Tibial artery (tissue), 4 donors: ENCODE measurements around the gene MRPS27.

Experiments
- DNase-seq, 2 donors: peaks; one replicate each; pipeline ENCODE4 v3.0.0-alpha.2; 2019
- H3K27ac ChIP-seq, 2 donors: fragments of 200-600 bp; sonication (generic) in 1 of 2; 1 replicate in 1 of 2; 2 replicates in 1 of 2; pipeline ENCODE4 v1.5.1; 2018 to 2019; ENCODE audit warnings: mild to moderate bottlenecking in 1 of 2
- H3K27me3 ChIP-seq, 2 donors: fragments of 200-600 bp; sonication (generic) in 1 of 2; one replicate each; pipeline versions ENCODE4 v1.5.1 to v1.6.0; 2016 to 2019
- H3K36me3 ChIP-seq, 3 donors: fragments of 200-600 bp; sonication (generic) in 2 of 3; one replicate each; pipeline ENCODE4 v1.5.1; 2016 to 2019; ENCODE audit warnings: mild to moderate bottlenecking in 2 of 3
- H3K4me1 ChIP-seq, 4 donors: fragments of 200-600 bp; sonication (generic) in 2 of 4; 1 replicate in 3 of 4; 2 replicates in 1 of 4; pipeline ENCODE4 v1.5.1; 2016 to 2019
- H3K4me3 ChIP-seq, 2 donors: fragments of 200-600 bp; sonication (generic) in 1 of 2; 1 replicate in 1 of 2; 2 replicates in 1 of 2; pipeline ENCODE4 v1.5.1; 2018 to 2019; ENCODE audit warnings: mild to moderate bottlenecking in 2 of 2
- H3K9me3 ChIP-seq, 3 donors: fragments of 200-600 bp; sonication (generic) in 1 of 3; one replicate each; pipeline ENCODE4 v1.5.1; 2016 to 2019
- intact Hi-C: fragments of 100-400 bp; cut with DNase I; formaldehyde crosslinking; loops from one replicate; pipeline ENCODE4 v1.15.0; 2023; ENCODE audit warnings: low total_unique reads
- TF ChIP-seq, protein P1 (sequence below), 2 experiments: fragments of 200-600 bp in 1 of 2; fragments of 450-650 bp in 1 of 2; IDR thresholded peaks; one replicate each; pipeline ENCODE4 v1.5.1; 2017 to 2019; ENCODE audit warnings: antibody characterized with exemption in 2 of 2, mild to moderate bottlenecking in 1 of 2, moderate library complexity in 1 of 2

Gene MRPS27

DNA sequence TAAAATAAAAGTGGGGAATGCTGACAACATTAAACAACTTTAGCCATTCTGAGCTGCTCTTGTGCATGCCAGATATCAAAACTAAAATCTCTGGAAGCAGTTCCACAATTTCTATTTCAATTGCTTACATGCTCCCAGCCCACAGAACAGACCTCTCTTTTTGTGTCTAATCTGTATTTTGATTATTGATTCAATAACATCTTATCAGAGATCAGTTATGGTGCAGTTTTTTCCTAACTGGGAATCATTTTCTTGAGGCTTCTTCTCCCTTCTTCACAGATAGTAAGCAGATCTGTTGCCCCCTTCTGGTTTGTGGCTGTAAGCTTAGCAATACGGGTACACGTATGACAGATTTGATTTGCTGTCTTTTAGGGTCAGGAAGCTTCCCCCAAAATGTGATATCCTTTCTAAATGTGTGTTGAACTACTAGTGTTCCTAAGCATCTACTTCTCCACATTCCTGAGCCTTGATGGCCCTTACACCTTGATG is 39.4 kb downstream of the MRPS27 start:
- DNase-seq, result peak in 1 of 2 donors; percentile 24
- Histone ChIP-seq H3K9me3 (no peaks in the 10 kb centered on the region), H3K4me3 (no peak overlapping the region), H3K4me1 (peaks cover 0 to 51% (median 30%) of the 10 kb centered on the region in 4 donors), H3K36me3 (no peaks in the 10 kb centered on the region), H3K27ac (peak overlapping the region; percentile 72 to 76), H3K27me3 (no peaks in the 10 kb centered on the region)
- TF ChIP-seq, protein P1, sequence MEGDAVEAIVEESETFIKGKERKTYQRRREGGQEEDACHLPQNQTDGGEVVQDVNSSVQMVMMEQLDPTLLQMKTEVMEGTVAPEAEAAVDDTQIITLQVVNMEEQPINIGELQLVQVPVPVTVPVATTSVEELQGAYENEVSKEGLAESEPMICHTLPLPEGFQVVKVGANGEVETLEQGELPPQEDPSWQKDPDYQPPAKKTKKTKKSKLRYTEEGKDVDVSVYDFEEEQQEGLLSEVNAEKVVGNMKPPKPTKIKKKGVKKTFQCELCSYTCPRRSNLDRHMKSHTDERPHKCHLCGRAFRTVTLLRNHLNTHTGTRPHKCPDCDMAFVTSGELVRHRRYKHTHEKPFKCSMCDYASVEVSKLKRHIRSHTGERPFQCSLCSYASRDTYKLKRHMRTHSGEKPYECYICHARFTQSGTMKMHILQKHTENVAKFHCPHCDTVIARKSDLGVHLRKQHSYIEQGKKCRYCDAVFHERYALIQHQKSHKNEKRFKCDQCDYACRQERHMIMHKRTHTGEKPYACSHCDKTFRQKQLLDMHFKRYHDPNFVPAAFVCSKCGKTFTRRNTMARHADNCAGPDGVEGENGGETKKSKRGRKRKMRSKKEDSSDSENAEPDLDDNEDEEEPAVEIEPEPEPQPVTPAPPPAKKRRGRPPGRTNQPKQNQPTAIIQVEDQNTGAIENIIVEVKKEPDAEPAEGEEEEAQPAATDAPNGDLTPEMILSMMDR (IDR thresholded peaks at IDR 0.05), result peak; percentile 37 to 55
- intact Hi-C loops, result no loop called here

DNA sequence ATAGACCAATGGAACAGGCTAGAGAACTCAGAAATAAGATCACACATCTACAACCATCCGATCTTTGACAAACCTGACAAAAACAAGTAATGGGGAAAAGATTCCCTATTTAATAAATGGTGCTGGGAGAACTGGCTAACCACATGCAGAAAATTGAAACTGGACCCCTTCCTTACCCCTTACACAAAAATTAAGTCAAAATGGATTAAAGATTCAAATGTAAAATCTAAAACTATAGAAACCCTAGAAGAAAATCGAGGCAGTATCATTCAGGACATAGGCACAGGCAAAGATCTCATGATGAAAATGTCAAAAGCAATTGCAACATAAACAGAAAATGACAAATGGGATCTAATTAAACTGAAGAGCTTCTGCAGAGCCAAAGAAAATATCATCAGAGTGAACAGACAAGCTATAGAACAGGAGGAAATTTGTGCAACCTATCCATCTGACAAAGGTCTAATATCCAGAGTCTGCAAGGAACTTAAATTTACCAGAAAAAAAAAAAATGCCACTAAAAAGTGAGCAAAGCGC is 43.8 kb downstream of the MRPS27 start:
- H3K9me3 ChIP-seq, result no peaks in the 10 kb centered on the region
- intact Hi-C loops, result no loop called here
- no peaks in the 10 kb centered on the region for H3K36me3 ChIP-seq
- H3K27ac ChIP-seq, result no peak overlapping the region
- no peak for DNase-seq
- peaks cover 0 to 28% (median 18%) of the 10 kb centered on the region in 4 donors for H3K4me1 ChIP-seq
- H3K27me3 ChIP-seq, result no peaks in the 10 kb centered on the region
- H3K4me3 ChIP-seq, result no peak overlapping the region
- TF ChIP-seq, protein P1 (IDR thresholded peaks at IDR 0.05), result no peak

DNA sequence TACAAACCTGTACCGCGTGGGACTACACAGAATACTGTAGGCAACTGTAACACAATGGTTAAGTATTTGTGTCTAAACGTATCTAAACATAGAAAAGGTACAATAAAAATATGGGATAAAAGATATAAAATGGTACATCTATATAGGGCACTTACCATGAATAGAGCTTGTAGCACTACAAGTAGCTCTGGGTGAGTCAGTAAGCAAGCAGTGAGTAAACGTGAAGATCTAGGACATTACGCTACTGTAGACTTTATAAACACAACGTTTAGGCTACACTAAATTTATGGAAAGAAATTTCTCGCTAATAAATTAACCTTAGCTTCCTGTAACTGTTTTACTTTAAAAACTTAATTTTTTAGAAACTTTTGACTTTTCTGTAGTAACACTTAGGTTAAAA is 46.5 kb downstream of the MRPS27 start:
- peaks cover 0 to 19% (median 12%) of the 10 kb centered on the region in 4 donors for H3K4me1 ChIP-seq
- DNase-seq, result no peak
- no peaks in the 10 kb centered on the region for H3K9me3 ChIP-seq
- no peak overlapping the region for H3K4me3 ChIP-seq
- H3K27me3 ChIP-seq, result no peaks in the 10 kb centered on the region
- TF ChIP-seq, protein P1 (IDR thresholded peaks at IDR 0.05), result no peak
- no peaks in the 10 kb centered on the region for H3K36me3 ChIP-seq
- no peak overlapping the region for H3K27ac ChIP-seq
- intact Hi-C loops, result no loop called here

GRCh38 chr5:72272398-72272797 is 47.6 kb downstream of the MRPS27 start:
- no peaks in the 10 kb centered on the region for H3K27me3 ChIP-seq
- intact Hi-C loops, result no loop called here
- DNase-seq, result no peak
- H3K4me1 ChIP-seq, result peaks cover 0 to 31% (median 19%) of the 10 kb centered on the region in 4 donors
- peak overlapping the region; percentile 8 to 55 for H3K27ac ChIP-seq
- TF ChIP-seq, protein P1 (IDR thresholded peaks at IDR 0.05), result no peak
- H3K4me3 ChIP-seq, result no peak overlapping the region
- H3K9me3 ChIP-seq, result no peaks in the 10 kb centered on the region
- H3K36me3 ChIP-seq, result no peaks in the 10 kb centered on the region

DNA sequence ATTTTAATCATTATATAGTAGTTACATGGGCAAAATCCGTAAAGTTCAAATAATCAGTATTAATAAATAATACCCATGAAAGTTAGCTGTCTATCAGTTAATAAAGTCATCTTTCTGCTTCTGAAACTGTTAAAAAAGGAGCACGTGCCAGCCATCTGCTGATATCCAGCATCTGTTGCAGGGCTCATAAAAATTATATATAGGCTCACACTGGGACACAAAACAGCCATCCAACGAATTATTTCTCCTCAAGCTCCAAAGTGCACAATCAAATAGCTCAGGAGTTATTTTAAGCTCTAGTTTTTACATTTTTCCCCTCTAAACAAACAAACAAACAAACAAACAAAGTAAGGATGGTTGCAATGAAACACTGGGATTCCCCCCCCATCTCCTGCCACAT is 48.3 kb downstream of the MRPS27 start:
- Histone ChIP-seq H3K4me1 (peaks cover 0 to 38% (median 22%) of the 10 kb centered on the region in 4 donors), H3K27me3 (no peaks in the 10 kb centered on the region), H3K27ac (peak overlapping the region; percentile 8 to 55), H3K36me3 (no peaks in the 10 kb centered on the region), H3K9me3 (no peaks in the 10 kb centered on the region), H3K4me3 (no peak overlapping the region)
- TF ChIP-seq, protein P1 (IDR thresholded peaks at IDR 0.05), result no peak
- no peak for DNase-seq
- intact Hi-C loops, result no loop called here
